Gastrocnemius medialis (tissue), 4 donors: Measurements from ENCODE around the gene SNAPC2. TPM values are rescaled to one million over a fixed set of nuclear protein-coding genes. Genes with fewer than 3 reads are reported as not detected.
A peak's percentile ranks its signal among the peaks of the same experiment; 100 is the strongest.

Source experiments
- ATAC-seq, 2 donors: fragments of 150-250 bp; one replicate each; pipeline ENCODE4 v1.9.1; 2016
- DNase-seq, 2 donors: peaks; one replicate each; pipeline ENCODE4 v3.0.0-alpha.2; 2019
- H3K27ac ChIP-seq, 4 donors: fragments of 200-600 bp; sonication (generic); 1 replicate in 1 of 4; 2 replicates in 3 of 4; pipeline ENCODE4 v1.5.1; 2016 to 2018; ENCODE audit warnings: mild to moderate bottlenecking in 2 of 4, moderate library complexity in 1 of 4
- H3K27me3 ChIP-seq, 3 donors: fragments of 200-600 bp; sonication (generic) in 2 of 3; 1 replicate in 1 of 3; 2 replicates in 2 of 3; pipeline versions ENCODE4 v1.5.1 to v1.6.0; 2016 to 2019; ENCODE audit warnings: mild to moderate bottlenecking in 1 of 3, moderate library complexity in 1 of 3
- H3K36me3 ChIP-seq, 2 donors: fragments of 200-600 bp; sonication (generic) in 1 of 2; one replicate each; pipeline ENCODE4 v1.5.1; 2017 to 2018
- H3K4me1 ChIP-seq, 2 donors: fragments of 200-600 bp; sonication (generic) in 1 of 2; one replicate each; pipeline ENCODE4 v1.5.1; 2016 to 2017; ENCODE audit warnings: mild to moderate bottlenecking in 2 of 2
- H3K4me3 ChIP-seq, 4 donors: fragments of 200-600 bp; sonication (generic) in 3 of 4; 1 replicate in 1 of 4; 2 replicates in 3 of 4; pipeline ENCODE4 v1.5.1; 2016 to 2019; ENCODE audit warnings: mild to moderate bottlenecking in 2 of 4
- H3K9me3 ChIP-seq, 3 donors: fragments of 200-600 bp; sonication (generic) in 2 of 3; 1 replicate in 1 of 3; 2 replicates in 2 of 3; pipeline ENCODE4 v1.5.1; 2016 to 2019
- CTCF ChIP-seq, 5 experiments: fragments of 450-650 bp in 3 of 5; fragments of 200-600 bp in 2 of 5; sonication (generic) in 2 of 5; IDR thresholded peaks in 4 of 5; conservative IDR thresholded peaks in 1 of 5; 1 replicate in 4 of 5; 2 replicates in 1 of 5; pipeline ENCODE4 v1.5.1; 2016 to 2019; ENCODE audit warnings: antibody characterized with exemption in 5 of 5, mild to moderate bottlenecking in 3 of 5, moderate library complexity in 3 of 5
- POLR2A ChIP-seq, 2 donors: fragments of 450-650 bp; IDR thresholded peaks; one replicate each; pipeline ENCODE4 v1.6.1; 2017; ENCODE audit warnings: antibody characterized with exemption in 2 of 2, mild to moderate bottlenecking in 2 of 2, moderate library complexity in 2 of 2
- in situ Hi-C, 4 donors: fragments of 200-750 bp; cut with MboI; loops; one replicate each; pipeline versions ENCODE4 v1.15.0 to v1.8.0; 2017; ENCODE audit warnings: low sequenced_read_pairs in 4 of 4
- intact Hi-C: fragments of 100-400 bp; cut with DNase I; formaldehyde crosslinking; loops from one replicate; pipeline ENCODE4 v1.15.1; 2023; ENCODE audit warnings: low total_unique reads
- total RNA-seq, 4 donors: library from RNA; depleted of rRNA; stranded (reverse); fragments of >200 nt; gene quantifications; one replicate each; pipeline versions ENCODE4 v1.1.0 to v1.2.3, GENCODE V29; 2016

SNAPC2 gene
- total RNA-seq, 4 donors from 2014 or later, result 4.6 to 10.9 (median 7.1) TPM

DNA sequence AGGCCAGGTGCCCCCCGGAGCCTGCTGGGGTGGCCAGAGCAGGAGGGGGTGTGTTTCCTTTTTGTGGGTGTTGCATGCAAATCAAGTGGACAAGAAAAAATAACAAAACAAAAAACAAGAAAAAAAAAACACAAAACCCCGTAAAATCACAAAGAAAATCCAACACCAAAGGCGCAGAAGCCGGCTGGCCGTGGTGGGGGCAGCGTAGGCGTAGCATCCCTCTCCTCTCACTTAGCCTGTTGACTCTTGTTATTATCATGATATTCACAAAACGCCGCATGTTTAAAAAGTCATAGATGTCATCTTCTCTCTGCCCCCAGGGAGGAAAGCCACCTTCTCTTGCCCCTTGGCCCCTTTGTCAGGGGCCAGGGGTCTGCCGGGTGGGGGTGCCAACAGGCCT is 6.5 kb upstream of the SNAPC2 start:
- in situ Hi-C loops (no loop called here), intact Hi-C loops (no loop called here)
- Histone ChIP-seq H3K27ac (no peak overlapping the region), H3K9me3 (no peaks in the 10 kb centered on the region), H3K36me3 (peaks cover 0 to 38% of the 10 kb centered on the region in 2 donors), H3K27me3 (peaks cover 36 to 41% (median 40%) of the 10 kb centered on the region in 3 donors), H3K4me1 (peaks cover 7 to 20% of the 10 kb centered on the region in 2 donors), H3K4me3 (no peak overlapping the region)
- no peak for ATAC-seq
- TF ChIP-seq CTCF (IDR thresholded peaks at IDR 0.05 in 4 of 5, conservative IDR thresholded peaks at IDR 0.05 in 1 of 5) (no peak), POLR2A (IDR thresholded peaks at IDR 0.05) (no peak)
- DNase-seq, result no peak

- DNase-seq (no peak), ATAC-seq (no peak)
- H3K4me1 ChIP-seq, result peaks cover 7 to 20% of the 10 kb centered on the region in 2 donors
- no peak overlapping the region for H3K4me3 ChIP-seq
- H3K9me3 ChIP-seq, result no peaks in the 10 kb centered on the region
- peaks cover 0 to 38% of the 10 kb centered on the region in 2 donors for H3K36me3 ChIP-seq
- peaks cover 40 to 45% (median 43%) of the 10 kb centered on the region in 3 donors for H3K27me3 ChIP-seq
- in situ Hi-C loops (no loop called here), intact Hi-C loops (no loop called here)
- TF ChIP-seq CTCF (IDR thresholded peaks at IDR 0.05 in 4 of 5, conservative IDR thresholded peaks at IDR 0.05 in 1 of 5), result no peak
- no peak overlapping the region for H3K27ac ChIP-seq
Observed at GRCh38 chr19:7914099-7914498, 6.0 kb upstream of the SNAPC2 start.

DNA sequence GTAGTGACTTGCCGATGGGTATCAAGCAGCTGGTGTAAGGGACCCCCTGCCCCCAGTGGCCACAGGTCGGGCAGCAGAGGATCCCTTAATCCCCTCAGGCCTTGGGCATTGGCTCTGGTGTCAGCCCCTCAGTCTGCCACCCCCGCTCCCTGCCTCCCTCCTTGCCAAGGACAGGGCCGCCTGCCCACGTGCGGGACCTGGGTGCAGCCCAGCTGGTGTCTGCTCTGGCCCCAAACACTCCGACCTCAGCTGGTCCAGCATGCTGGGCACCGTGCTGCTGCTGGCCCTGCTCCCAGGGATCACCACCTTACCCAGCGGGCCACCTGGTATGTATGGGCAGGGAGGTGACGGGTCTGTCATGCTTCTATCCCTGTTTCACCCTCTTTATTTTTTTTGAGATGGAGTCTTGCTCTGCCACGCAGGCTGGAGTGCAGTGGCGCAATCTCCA is 5.5 kb upstream of the SNAPC2 start, which contains the start of gene TGFBR3L:
TSS of gene TGFBR3L (plus strand) at position 233 of the 448 bp plus-strand sequence.
- in situ Hi-C loops, result no loop called here
- no peak for ATAC-seq
- H3K4me3 ChIP-seq, result no peak within 1 kb of the TSS
- H3K9me3 ChIP-seq, result no peaks in the 10 kb centered on the region
- H3K4me1 ChIP-seq, result peaks cover 8 to 21% of the 10 kb centered on the region in 2 donors
- intact Hi-C loops, result no loop called here
- peaks cover 0 to 38% of the 10 kb centered on the region in 2 donors for H3K36me3 ChIP-seq
- H3K27ac ChIP-seq, result no peak within 1 kb of the TSS
- DNase-seq, result no peak
- H3K27me3 ChIP-seq, result peaks cover 40 to 46% (median 46%) of the 10 kb centered on the region in 3 donors
- no peak for TF ChIP-seq CTCF (IDR thresholded peaks at IDR 0.05 in 4 of 5, conservative IDR thresholded peaks at IDR 0.05 in 1 of 5)
- TF ChIP-seq POLR2A (IDR thresholded peaks at IDR 0.05), result no peak

DNA sequence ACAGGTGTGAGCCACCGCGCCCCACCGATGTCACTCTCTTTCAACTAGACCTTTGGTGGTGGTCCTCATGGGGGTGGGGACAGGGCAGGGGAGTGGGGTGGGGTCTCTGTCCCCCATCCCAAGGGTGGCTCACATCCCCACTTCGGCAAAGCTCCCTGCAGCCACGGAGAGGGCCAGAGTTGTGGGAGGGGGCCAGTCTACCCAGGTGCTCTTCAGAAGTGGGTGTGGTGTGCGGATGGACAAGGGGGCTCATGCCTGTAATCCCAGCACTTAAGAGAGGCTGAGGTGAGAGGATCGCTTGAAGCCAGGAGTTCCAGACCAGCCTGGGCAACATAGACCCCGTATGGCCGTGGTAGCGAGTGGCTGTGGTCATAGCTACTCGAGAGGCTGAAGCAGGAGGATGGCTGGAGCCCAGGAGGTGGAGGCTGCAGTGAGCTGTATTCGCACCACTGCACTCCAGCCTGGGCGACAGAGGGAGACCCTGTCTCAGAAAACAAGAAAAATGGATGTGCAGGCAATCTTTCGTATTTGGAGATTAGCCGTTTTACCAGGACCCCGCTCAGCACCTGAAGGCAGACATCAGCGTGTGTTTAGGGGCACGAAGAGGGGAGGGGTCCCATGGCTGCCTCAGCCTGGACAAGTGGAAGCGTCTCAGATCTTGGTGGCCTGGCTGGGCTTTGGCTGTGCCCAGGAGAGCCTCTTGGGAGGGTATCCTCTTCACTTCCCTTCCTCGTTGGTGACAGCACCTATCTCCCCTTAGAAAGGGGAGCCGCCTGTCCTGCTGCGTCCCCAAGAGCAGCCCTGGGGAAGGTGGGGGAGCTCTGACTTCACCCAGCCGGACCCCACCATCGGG is 4.7 kb upstream of the SNAPC2 start:
- Histone ChIP-seq H3K27me3 (peaks cover 40 to 49% (median 46%) of the 10 kb centered on the region in 3 donors), H3K4me1 (peaks cover 12 to 25% of the 10 kb centered on the region in 2 donors), H3K9me3 (no peaks in the 10 kb centered on the region), H3K4me3 (peak overlapping the region in 1 of 4 donors; percentile 42), H3K36me3 (peaks cover 0 to 29% of the 10 kb centered on the region in 2 donors), H3K27ac (no peak overlapping the region)
- in situ Hi-C loops (no loop called here), intact Hi-C loops (no loop called here)
- ATAC-seq (no peak), DNase-seq (no peak)
- no peak for TF ChIP-seq POLR2A (IDR thresholded peaks at IDR 0.05)
- TF ChIP-seq CTCF (IDR thresholded peaks at IDR 0.05 in 4 of 5, conservative IDR thresholded peaks at IDR 0.05 in 1 of 5), result no peak
